ENCODE data around the gene STARD5.

The STARD5 gene

GRCh38 chr15:81303244-81304225, 20.4 kb downstream of the STARD5 start:
- TF ChIP-seq CTCF (IDR thresholded peaks at IDR 0.05; ENCODE audit: low read depth, low read length), result no peak
- no peak for DNase-seq (ENCODE audit: extremely low read depth, low read depth)

DNA sequence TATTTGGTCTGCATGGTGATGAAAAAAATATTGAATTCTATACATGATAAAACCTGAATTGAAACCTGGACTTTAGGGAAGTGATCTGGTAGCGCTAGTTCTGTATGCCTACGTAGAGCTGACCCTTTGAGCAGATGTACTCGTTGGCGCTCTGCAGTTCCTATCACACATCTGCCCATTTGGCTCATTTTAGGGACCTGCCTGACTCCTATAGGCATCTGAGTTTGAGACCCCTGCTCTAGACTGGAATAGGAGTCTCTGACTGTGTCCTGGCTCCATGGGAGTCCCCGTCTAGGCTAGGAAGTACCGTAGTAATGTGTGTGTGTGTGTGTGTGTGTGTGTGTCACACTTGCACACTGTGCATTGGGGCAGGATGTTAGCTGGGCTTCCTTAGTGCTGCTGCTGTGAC, 21.2 kb downstream of the STARD5 start:
- TF ChIP-seq CTCF (IDR thresholded peaks at IDR 0.05; ENCODE audit: low read depth, low read length), result no peak
- no peak for DNase-seq (ENCODE audit: extremely low read depth, low read depth)

DNA sequence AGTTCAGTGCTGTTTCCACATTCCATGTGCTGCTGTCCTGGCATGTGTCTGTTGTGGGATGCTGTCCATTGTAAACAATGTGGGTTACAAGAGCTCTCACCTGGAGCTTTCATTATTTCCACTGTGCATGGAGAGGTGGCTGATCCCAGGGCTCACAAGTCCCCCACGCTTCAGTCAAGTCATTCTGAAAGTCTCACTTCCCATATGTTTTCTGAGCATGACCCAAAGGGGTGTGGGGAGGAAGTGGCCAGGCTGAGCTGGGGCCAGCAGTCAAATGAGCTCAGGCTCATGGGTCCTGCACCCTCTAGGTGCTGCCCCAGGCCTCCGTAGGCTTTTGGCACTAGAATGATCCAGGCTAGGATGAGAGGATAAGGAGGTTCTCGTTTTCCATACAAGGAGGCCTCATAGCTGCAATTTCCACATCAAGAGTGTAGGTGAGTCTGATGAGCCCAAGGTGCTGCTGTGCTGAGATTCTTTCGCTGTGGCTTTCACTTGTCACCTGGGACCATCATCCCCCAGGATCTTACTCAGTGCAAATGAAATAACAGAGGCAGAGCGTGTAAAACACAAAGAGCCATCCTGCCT, 22.0 kb downstream of the STARD5 start:
- TF ChIP-seq CTCF (IDR thresholded peaks at IDR 0.05; ENCODE audit: low read depth, low read length), result no peak
- DNase-seq (ENCODE audit: extremely low read depth, low read depth), result no peak

DNA sequence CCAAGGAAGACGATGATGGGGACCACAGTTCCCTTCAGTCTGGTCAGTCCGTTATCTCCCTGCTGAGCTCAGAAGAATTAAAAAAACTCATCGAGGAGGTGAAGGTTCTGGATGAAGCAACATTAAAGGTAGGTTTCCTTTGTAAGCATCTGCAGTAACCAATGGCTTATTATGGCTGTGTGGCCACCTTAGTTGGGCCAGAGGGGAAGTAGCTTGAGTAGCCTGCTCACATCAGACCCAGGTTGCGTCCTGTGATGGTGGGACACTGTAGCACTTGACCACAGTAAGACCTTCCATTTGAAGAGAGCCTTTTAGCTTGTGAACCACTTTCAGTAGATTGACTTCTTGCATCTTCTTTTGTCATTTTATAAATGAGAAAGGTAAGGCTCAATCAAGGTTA, 22.6 kb downstream of the STARD5 start:
- no peak for TF ChIP-seq CTCF (IDR thresholded peaks at IDR 0.05; ENCODE audit: low read depth, low read length)
- DNase-seq (ENCODE audit: extremely low read depth, low read depth), result no peak

DNA sequence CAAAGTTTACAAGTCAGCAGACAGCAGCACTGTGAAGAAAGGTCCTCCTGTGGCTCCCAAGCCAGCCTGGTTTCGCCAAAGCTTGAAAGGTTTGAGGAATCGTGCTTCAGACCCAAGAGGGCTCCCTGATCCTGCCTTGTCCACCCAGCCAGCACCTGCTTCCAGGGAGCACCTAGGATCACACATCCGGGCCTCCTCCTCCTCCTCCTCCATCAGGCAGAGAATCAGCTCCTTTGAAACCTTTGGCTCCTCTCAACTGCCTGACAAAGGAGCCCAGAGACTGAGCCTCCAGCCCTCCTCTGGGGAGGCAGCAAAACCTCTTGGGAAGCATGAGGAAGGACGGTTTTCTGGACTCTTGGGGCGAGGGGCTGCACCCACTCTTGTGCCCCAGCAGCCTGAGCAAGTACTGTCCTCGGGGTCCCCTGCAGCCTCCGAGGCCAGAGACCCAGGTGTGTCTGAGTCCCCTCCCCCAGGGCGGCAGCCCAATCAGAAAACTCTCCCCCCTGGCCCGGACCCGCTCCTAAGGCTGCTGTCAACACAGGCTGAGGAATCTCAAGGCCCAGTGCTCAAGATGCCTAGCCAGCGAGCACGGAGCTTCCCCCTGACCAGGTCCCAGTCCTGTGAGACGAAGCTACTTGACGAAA, 24.2 kb downstream of the STARD5 start:
- no peak for TF ChIP-seq CTCF (IDR thresholded peaks at IDR 0.05; ENCODE audit: low read depth, low read length)
- no peak for DNase-seq (ENCODE audit: extremely low read depth, low read depth)

DNA sequence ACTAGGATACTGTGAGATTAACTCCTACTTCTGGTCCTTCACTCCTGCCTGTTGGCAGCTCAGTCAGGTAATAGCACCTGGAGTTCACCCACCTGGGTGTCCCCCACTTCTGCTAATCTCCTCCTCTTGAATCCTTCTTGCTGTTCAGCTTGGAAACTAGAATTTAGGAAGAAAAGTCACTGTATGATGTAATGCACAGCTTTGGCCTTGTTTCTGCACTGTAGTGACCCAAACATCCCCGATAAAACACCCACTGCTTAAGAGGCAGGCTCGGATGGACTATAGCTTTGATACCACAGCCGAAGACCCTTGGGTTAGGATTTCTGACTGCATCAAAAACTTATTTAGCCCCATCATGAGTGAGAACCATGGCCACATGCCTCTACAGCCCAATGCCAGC, 24.8 kb downstream of the STARD5 start:
- TF ChIP-seq CTCF (IDR thresholded peaks at IDR 0.05; ENCODE audit: low read depth, low read length), result no peak
- DNase-seq (ENCODE audit: extremely low read depth, low read depth), result no peak

DNA sequence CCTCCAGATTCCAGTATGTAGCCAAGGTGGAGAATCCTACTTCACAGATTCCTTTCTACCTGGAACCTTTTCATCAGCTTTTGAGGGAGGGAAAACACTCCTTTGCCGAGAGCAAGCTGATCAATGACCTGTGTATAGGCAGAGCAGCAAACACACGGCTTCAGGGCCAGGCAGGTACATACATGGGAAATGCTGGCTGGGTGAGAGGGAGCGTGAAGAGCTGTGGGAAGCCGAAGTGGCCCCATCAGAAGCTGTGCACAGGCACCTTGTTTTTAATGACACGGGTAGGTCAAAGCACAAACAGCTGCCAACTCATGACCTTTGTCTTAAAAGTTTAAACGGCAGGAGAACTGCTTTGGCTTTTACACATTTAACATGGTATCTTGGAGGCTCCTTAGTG, 25.3 kb downstream of the STARD5 start:
- no peak for DNase-seq (ENCODE audit: extremely low read depth, low read depth)
- TF ChIP-seq CTCF (IDR thresholded peaks at IDR 0.05; ENCODE audit: low read depth, low read length), result no peak
